Lower leg skin (tissue), 4 donors: ENCODE measurements around the gene VPS50. TPM values are rescaled to one million over a fixed set of nuclear protein-coding genes. Genes with fewer than 3 reads are reported as not detected.
"Not testable (repeated sequence)": the region's sequence is repeated elsewhere in the genome, so short reads cannot be mapped to it uniquely, and the experiment has no call there.

ENCODE experiments used
- DNase-seq, 2 donors: peaks; one replicate each; pipeline ENCODE4 v3.0.0-alpha.2; 2019; ENCODE audit warnings: low spot score in 2 of 2
- H3K4me3 ChIP-seq: fragments of 200-600 bp; sonication (generic); 2 replicates; pipeline ENCODE4 v1.5.1; 2017; ENCODE audit warnings: mild to moderate bottlenecking, low read depth; ENCODE audit not compliant: poor library complexity, severe bottlenecking
- POLR2A ChIP-seq, 2 donors: fragments of 450-650 bp; IDR thresholded peaks; one replicate each; pipeline ENCODE4 v1.6.1; 2016 to 2017; ENCODE audit warnings: antibody characterized with exemption in 2 of 2, mild to moderate bottlenecking in 1 of 2, moderate library complexity in 1 of 2
- WGBS, 2 donors: methylation state at CpG; one replicate each; pipeline ENCODE4 v1.1.5; 2018; 5-methylcytosine and 5-hydroxymethylcytosine counted together
- intact Hi-C: fragments of 100-400 bp; cut with DNase I; formaldehyde crosslinking; loops from one replicate; pipeline ENCODE4 v1.15.0; 2023; ENCODE audit warnings: low total_unique reads
- total RNA-seq, 4 donors: library from RNA; depleted of rRNA; stranded (reverse); fragments of >200 nt; gene quantifications; one replicate each; pipeline ENCODE4 v1.1.0, GENCODE V29; 2016
- TF ChIP-seq, protein P1 (sequence below), 3 donors: fragments of 450-650 bp; IDR thresholded peaks; one replicate each; pipeline ENCODE4 v1.5.1; 2016; ENCODE audit warnings: antibody characterized with exemption in 3 of 3, mild to moderate bottlenecking in 3 of 3, moderate library complexity in 2 of 3

The VPS50 gene
- total RNA-seq, 4 donors from 2014 or later = 17.6 to 34.5 (median 24.6) TPM

DNA sequence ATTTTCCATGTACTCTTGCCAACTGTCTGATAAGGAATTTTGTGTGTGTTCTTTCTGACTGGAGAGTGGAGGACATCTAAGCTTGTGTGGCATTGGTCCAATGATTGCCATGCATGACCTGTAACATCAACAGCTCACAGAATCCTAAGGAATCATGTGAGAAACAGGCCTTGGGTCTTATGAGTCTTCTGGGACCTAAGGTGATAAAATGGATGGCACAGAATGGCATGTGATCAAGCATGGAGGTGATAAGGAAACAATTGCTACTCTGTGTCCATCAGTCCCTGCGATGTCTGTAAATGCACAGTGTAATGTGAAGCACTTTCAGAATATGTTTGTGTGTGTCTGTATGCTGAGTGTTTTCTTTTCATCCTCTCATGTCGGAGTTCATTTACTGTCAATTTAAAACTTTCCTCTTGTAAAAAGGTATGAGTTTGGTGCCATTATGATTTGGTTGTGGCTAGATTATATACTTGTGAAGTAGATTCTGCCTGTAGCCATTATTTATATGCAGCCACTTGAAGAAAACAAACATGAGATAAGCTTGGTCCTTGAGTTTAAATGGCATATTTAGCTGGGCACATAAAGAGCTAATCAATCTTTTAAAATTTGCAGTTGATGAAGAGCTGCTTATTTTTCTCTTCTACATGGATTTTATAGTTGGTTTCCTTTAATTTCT, 127.5 kb downstream of the VPS50 start:
- intact Hi-C loops = no loop called here
- WGBS, 2 donors = 97% methylated on average over 2 of the region's 2 CpGs
- no peak for DNase-seq

DNA sequence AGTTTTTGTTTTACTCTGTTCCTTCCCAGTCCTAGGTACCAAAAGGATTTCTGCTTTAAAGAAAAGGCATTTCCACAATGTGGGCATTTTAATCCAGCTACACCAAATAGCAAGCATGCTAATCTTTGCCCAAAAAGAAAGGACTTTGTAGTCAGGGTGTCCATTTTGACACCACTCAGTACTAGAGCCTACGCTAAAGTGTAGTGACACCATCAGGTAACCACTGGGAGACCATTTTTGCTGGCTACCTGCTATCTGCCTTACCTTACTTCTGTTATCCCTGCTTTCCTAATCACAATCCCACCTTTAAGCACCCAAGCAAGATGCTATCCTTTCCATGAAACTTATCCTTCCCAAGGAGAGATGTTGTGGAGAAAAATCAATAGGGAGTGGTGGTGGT, 129.7 kb downstream of the VPS50 start:
- intact Hi-C loops = no loop called here
- DNase-seq = no peak
- TF ChIP-seq, protein P1, sequence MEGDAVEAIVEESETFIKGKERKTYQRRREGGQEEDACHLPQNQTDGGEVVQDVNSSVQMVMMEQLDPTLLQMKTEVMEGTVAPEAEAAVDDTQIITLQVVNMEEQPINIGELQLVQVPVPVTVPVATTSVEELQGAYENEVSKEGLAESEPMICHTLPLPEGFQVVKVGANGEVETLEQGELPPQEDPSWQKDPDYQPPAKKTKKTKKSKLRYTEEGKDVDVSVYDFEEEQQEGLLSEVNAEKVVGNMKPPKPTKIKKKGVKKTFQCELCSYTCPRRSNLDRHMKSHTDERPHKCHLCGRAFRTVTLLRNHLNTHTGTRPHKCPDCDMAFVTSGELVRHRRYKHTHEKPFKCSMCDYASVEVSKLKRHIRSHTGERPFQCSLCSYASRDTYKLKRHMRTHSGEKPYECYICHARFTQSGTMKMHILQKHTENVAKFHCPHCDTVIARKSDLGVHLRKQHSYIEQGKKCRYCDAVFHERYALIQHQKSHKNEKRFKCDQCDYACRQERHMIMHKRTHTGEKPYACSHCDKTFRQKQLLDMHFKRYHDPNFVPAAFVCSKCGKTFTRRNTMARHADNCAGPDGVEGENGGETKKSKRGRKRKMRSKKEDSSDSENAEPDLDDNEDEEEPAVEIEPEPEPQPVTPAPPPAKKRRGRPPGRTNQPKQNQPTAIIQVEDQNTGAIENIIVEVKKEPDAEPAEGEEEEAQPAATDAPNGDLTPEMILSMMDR (IDR thresholded peaks at IDR 0.05) = no peak
- no peak for TF ChIP-seq POLR2A (IDR thresholded peaks at IDR 0.05)
- H3K4me3 ChIP-seq = no peak overlapping the region
- WGBS, 2 donors = 97 to 100% methylated on average over 1 of the region's 1 CpG

More for the DNA sequence above, 127.5 kb downstream of the VPS50 start:
- TF ChIP-seq, protein P1 (IDR thresholded peaks at IDR 0.05) = no peak
- no peak overlapping the region for H3K4me3 ChIP-seq

DNA sequence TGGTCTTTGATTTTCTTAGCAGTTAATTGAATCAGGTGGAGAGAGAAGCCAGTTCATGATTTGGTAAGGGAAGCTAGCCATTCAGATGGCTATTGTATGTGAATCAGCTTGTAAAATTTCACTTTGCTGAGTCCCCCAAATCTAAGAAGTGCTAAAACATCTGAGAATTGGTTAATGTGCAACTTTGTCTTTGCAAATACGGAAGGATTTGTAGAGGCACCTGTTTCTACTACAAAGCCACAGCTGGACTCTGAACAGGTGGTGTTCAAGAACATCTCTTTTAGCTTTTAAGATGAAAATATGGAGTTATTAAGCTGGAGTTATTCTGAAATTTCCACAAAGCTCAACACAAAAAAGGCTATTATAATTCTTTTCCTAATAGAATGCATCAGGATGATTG, 132.6 kb downstream of the VPS50 start:
- 73 to 83% methylated on average over 1 of the region's 1 CpG for WGBS, 2 donors

DNA sequence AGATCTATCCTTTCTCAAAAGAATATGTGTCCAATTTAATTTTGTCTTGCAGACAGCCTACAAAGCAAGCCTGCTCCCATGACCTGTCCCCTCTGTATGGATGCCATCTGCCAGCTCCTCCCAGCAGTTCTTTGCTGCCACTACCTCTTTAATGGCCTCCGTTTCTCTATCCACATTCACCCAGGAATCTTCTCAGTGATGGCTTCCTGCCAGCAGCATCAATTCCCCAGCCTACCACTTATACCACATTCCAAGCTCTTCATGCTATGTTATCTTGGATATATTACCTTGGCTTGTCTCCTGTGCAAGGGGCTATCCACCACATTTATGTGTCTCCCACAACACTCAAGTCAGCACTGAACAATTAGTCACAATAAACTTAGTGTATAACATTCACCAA, 133.2 kb downstream of the VPS50 start:
- no peak for DNase-seq
- 50 to 62% methylated on average over 1 of the region's 1 CpG for WGBS, 2 donors
- no peak overlapping the region for H3K4me3 ChIP-seq
- intact Hi-C loops = no loop called here
- TF ChIP-seq POLR2A (IDR thresholded peaks at IDR 0.05) = no peak
- TF ChIP-seq, protein P1 (IDR thresholded peaks at IDR 0.05) = no peak

More for the DNA sequence above, 132.6 kb downstream of the VPS50 start:
- TF ChIP-seq, protein P1 (IDR thresholded peaks at IDR 0.05) = no peak
- TF ChIP-seq POLR2A (IDR thresholded peaks at IDR 0.05) = no peak
- intact Hi-C loops = no loop called here
- H3K4me3 ChIP-seq = no peak overlapping the region
- DNase-seq = no peak

DNA sequence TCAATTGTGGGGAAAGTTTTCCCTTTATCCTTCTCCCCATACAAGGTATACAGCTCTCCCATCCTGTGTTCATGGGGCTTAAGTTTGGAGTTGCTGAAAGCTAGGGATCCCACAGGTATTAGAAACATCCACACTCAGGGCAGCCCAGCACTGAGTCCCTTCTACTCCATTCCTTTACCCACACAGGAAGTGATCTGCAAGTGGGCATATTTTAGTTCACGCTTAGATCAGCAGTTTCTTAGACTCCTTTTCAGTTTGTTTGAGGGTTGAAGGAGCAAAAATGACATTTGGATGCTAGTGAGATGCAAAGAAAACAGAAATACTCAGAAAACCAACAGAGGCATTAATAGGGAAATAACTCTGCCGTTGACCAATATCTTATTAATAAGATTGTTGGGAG, 134.7 kb downstream of the VPS50 start:
- TF ChIP-seq POLR2A (IDR thresholded peaks at IDR 0.05) = no peak
- TF ChIP-seq, protein P1 (IDR thresholded peaks at IDR 0.05) = no peak
- intact Hi-C loops = no loop called here
- no peak overlapping the region for H3K4me3 ChIP-seq
- 85 to 94% methylated on average over 2 of the region's 2 CpGs for WGBS, 2 donors
- no peak for DNase-seq

DNA sequence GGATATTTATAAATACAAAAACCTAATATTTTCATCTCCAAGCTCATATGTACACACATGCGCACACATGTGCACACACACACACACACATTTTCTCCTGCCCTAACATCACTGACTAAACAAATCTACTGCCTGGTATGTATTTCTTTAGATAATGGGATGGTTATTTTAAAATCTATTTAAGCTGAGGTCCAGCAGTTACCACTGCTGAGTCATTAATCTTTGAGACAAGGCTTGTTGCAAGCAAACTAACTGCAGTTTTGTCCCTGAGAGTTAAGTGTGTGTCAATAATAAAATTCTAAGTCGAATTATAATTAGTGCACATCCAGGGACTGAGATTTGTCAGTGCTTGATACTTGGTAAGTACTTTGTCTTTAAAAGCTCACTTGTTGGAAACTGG, 135.1 kb downstream of the VPS50 start:
- 45 to 49% methylated on average over 2 of the region's 2 CpGs for WGBS, 2 donors
- no peak for TF ChIP-seq POLR2A (IDR thresholded peaks at IDR 0.05)
- TF ChIP-seq, protein P1 (IDR thresholded peaks at IDR 0.05) = no peak

DNA sequence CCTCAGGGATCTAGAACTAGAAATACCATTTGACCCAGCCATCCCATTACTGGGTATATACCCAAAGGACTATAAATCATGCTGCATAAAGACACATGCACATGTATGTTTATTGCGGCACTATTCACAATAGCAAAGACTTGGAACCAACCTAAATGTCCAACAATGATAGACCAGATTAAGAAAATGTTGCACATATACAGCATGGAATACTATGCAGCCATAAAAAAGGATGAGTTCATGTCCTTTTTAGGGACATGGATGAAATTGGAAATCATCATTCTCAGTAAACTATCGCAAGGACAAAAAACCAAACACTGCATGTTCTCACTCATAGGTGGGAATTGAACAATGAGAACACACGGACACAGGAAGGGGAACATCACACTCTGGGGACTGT, 138.8 kb downstream of the VPS50 start:
- 63 to 65% methylated on average over 3 of the region's 3 CpGs for WGBS, 2 donors
- H3K4me3 ChIP-seq, intact Hi-C loops, DNase-seq: not testable (repeated sequence)

More for the DNA sequence above, 135.1 kb downstream of the VPS50 start:
- H3K4me3 ChIP-seq = no peak overlapping the region
- no peak for DNase-seq
- intact Hi-C loops = no loop called here
